GM12878 (cell line): ENCODE results near the gene RIMS1.

Source experiments
- CTCF ChIP-seq, 3 experiments: IDR thresholded peaks in 2 of 3; conservative IDR thresholded peaks in 1 of 3; 2 replicates each; pipeline ENCODE4 v1.5.1; 2011; ENCODE audit warnings: low read depth in 3 of 3, low read length in 3 of 3, mild to moderate bottlenecking in 3 of 3, control low read depth in 2 of 3, moderate library complexity in 2 of 3, inconsistent platforms in 1 of 3, mixed read lengths in 1 of 3; ENCODE audit not compliant: control insufficient read depth in 2 of 3, insufficient read depth in 1 of 3; ENCODE audit errors: extremely low read depth in 1 of 3
- EP300 ChIP-seq, 2 experiments: fragments of 150-350 bp in 1 of 2; IDR thresholded peaks; 2 replicates each; pipeline ENCODE4 v1.6.1; 2011 to 2012; ENCODE audit warnings: low read depth in 2 of 2, low read length in 2 of 2, borderline replicate concordance in 1 of 2, improper control_type of control experiment in 1 of 2, inconsistent platforms in 1 of 2; ENCODE audit not compliant: control insufficient read depth in 1 of 2
- EZH2 ChIP-seq: IDR thresholded peaks from 2 replicates; pipeline ENCODE4 v1.6.1; 2012; ENCODE audit warnings: low read depth, mild to moderate bottlenecking, control low read depth, inconsistent platforms, low read length, borderline replicate concordance; ENCODE audit not compliant: control insufficient read depth
- POLR2A ChIP-seq: IDR thresholded peaks from 2 replicates; pipeline ENCODE4 v1.6.1; 2011; ENCODE audit warnings: low read depth, mild to moderate bottlenecking, low read length
- POLR2AphosphoS5 ChIP-seq: IDR thresholded peaks from 2 replicates; pipeline ENCODE4 v1.6.1; 2011; ENCODE audit warnings: mild to moderate bottlenecking, low read length, inconsistent platforms

- no peak for TF ChIP-seq POLR2A
- no peak for TF ChIP-seq EP300 (IDR thresholded peaks at IDR 0.05; ENCODE audit: borderline replicate concordance in 1 of 2, control insufficient read depth in 1 of 2, low read depth in 2 of 2, low read length in 2 of 2)
- no peak for TF ChIP-seq CTCF (IDR thresholded peaks at IDR 0.05 in 2 of 3, conservative IDR thresholded peaks at IDR 0.05 in 1 of 3; ENCODE audit: control insufficient read depth in 2 of 3, extremely low read depth in 1 of 3, insufficient read depth in 1 of 3, low read depth in 3 of 3, low read length in 3 of 3)
- TF ChIP-seq POLR2AphosphoS5: no peak
- TF ChIP-seq EZH2: no peak
Observed at GRCh38 chr6:71879016-71879415, 7.3 kb upstream of the RIMS1 start.
